ENCODE data around the gene PIM3.
"Not testable (repeated sequence)": the region's sequence is repeated elsewhere in the genome, so short reads cannot be mapped to it uniquely, and the experiment has no call there.

The PIM3 gene

DNA sequence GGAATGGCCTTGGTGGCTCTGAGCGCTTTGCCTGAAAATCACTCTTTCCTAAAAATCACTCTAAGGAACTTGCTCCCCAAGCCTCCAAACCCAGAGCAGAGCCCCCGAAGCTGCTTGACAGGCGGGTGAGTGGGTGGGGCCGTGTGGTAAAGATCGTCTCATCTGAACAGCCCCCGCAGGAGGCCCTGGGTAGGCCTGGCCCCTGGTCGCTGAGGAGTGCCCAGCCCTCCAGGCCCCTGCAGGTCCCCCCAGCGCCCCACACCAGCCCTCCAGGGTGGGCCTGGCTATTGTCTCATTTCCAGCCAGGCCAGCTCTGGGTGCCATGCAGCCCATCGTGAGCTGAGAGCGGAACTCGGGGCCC is 17.2 kb upstream of the PIM3 start:
- Histone ChIP-seq H3K27ac (ENCODE audit: insufficient read depth, low read depth, low read length, poor library complexity, severe bottlenecking) (no peak overlapping the region), H3K9me3 (ENCODE audit: control insufficient read depth, low read length) (no peaks in the 10 kb centered on the region), H3K27me3 (ENCODE audit: control insufficient read depth, insufficient read depth, low read length, poor library complexity, severe bottlenecking) (no peaks in the 10 kb centered on the region), H3K4me1 (ENCODE audit: control insufficient read depth, insufficient read depth, low read length) (peaks cover 7% of the 10 kb centered on the region), H3K36me3 (ENCODE audit: control insufficient read depth, insufficient read depth, low read length) (no peaks in the 10 kb centered on the region), H3K4me3 (ENCODE audit: insufficient read depth, low read depth, low read length) (no peak overlapping the region)
- 79 to 81% methylated on average over 11 of the region's 11 CpGs for WGBS, 2 experiments

DNA sequence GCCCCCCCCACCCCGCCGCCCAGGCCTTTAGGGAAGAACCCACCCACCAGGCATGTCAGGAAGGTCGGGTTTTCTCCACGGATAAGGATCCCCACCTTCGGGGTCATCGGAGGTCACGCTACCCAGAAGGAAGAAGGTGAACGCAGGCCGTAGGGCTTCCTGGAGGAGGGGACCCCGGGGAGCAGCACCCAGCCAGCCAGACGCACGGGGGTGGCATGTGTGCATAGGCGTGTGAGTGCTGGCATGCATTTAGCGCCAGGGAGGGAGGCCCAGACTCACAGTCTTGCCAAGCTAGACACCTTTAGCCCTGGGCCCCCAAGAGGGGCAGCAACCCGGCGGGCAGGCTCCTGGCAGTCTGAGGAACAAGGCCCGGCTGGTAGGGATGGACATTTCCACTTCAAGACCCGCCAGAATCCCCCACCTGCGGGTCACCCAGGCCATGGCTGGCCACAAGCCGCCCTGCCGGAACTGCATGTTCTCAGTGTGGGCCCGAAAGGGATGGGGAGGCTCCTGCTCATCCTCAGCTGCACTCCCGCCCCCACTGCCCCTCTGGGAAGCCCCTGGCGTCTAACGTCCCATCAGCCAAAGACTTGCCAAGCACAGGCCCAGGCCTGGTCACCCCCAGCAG is 16.7 kb upstream of the PIM3 start:
- no peaks in the 10 kb centered on the region for H3K36me3 ChIP-seq (ENCODE audit: control insufficient read depth, insufficient read depth, low read length)
- H3K27me3 ChIP-seq (ENCODE audit: control insufficient read depth, insufficient read depth, low read length, poor library complexity, severe bottlenecking): no peaks in the 10 kb centered on the region
- H3K4me1 ChIP-seq (ENCODE audit: control insufficient read depth, insufficient read depth, low read length): peaks cover 8% of the 10 kb centered on the region
- 92 to 93% methylated on average over 25 of the region's 25 CpGs for WGBS, 2 experiments
- no peak overlapping the region for H3K27ac ChIP-seq (ENCODE audit: insufficient read depth, low read depth, low read length, poor library complexity, severe bottlenecking)
- no peak overlapping the region for H3K4me3 ChIP-seq (ENCODE audit: insufficient read depth, low read depth, low read length)
- no peaks in the 10 kb centered on the region for H3K9me3 ChIP-seq (ENCODE audit: control insufficient read depth, low read length)

DNA sequence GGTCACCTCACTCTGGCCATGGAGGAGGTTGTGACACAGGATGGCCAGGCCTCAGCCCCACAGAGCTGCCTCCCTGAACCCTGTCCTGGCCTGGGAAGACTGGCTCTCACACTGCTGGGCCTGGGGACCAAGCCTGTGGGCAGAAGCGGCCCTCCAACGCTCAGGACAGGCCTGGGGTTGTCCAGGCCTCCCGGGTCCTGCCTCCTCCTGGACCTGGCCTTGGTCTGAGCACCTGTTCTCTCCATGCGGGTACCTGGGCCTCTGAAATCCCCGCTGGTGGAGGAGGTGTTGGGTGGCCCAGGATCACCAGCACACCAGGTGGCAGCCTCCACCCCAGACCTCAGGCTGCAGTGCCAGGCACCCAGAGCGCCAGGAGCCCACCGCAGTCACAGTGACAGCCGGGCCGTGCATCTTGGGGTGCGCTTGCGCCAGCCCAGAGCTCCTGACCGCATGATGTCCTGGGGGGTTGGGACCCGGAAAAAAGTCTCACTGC is 16.1 kb upstream of the PIM3 start:
- Histone ChIP-seq H3K9me3 (ENCODE audit: control insufficient read depth, low read length) (no peaks in the 10 kb centered on the region), H3K4me1 (ENCODE audit: control insufficient read depth, insufficient read depth, low read length) (peaks cover 10% of the 10 kb centered on the region), H3K27ac (ENCODE audit: insufficient read depth, low read depth, low read length, poor library complexity, severe bottlenecking) (no peak overlapping the region), H3K27me3 (ENCODE audit: control insufficient read depth, insufficient read depth, low read length, poor library complexity, severe bottlenecking) (no peaks in the 10 kb centered on the region), H3K36me3 (ENCODE audit: control insufficient read depth, insufficient read depth, low read length) (no peaks in the 10 kb centered on the region), H3K4me3 (ENCODE audit: insufficient read depth, low read depth, low read length) (no peak overlapping the region)
- WGBS, 2 experiments: 95 to 96% methylated on average over 13 of the region's 13 CpGs

DNA sequence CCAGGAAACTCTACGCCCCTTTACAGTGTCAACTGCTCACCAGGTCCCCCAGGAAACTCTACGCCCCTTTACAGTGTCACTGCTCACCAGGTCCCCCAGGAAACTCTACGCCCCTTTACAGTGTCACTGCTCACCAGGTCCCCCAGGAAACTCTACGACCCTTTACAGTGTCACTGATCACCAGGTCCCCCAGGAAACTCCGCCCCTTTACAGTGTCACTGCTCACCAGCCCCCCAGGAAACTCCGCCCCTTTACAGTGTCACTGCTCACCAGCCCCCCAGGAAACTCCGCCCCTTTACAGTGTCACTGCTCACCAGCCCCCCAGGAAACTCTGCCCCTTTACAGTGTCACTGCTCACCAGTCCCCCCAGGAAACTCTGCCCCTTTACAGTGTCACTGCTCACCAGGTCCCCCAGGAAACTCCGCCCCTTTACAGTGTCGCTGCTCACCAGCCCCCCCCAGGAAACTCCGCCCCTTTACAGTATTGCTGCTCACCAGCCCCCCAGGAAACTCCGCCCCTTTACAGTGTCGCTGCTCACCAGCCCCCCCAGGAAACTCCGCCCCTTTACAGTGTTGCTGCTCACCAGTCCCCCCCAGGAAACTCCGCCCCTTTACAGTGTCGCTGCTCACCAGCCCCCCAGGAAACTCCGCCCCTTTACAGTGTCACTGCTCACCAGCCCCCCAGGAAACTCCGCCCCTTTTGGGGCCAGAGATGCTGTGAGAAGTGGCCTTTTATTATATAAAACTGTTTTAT is 15.4 kb upstream of the PIM3 start:
- 85 to 87% methylated on average over 10 to 17 of the region's 17 CpGs for WGBS, 2 experiments
- not testable (repeated sequence) for H3K36me3 ChIP-seq (ENCODE audit: control insufficient read depth, insufficient read depth, low read length); H3K27me3 ChIP-seq (ENCODE audit: control insufficient read depth, insufficient read depth, low read length, poor library complexity, severe bottlenecking); H3K9me3 ChIP-seq (ENCODE audit: control insufficient read depth, low read length); H3K27ac ChIP-seq (ENCODE audit: insufficient read depth, low read depth, low read length, poor library complexity, severe bottlenecking); H3K4me3 ChIP-seq (ENCODE audit: insufficient read depth, low read depth, low read length)
- peaks cover 16% of the 10 kb centered on the region for H3K4me1 ChIP-seq (ENCODE audit: control insufficient read depth, insufficient read depth, low read length)

DNA sequence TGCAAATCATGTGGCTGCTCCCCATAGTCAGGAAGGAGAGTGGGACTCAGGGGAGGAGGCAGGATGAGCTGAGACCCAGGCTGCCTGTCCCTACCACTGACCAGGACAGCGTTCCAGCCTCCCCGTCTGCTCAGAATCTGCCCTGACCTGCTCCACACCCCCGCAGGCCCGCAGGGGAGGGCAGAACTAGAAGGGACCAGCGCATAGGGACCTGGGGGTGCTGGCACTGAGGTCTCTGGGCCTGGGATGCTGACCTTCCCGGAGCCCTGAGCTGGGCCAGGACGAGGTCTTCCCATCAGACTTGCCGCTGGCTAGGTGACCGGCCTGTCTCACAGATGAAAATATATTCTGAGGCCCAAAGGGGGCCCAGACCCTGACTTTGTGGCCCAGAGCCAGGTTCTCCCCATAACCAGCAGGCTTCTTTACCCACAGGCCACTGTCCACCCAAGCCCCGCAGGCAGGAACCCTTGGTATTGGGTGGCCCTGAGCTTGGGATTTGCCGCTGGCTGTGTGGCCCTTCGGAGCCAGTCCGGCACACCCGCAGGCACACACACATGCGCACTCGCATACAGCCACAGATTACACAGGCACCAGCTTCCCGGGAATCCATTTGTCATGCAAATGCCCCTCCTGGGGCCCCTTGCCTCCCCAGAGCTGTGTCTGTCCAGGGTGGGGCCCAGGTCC is 13.8 kb upstream of the PIM3 start:
- Histone ChIP-seq H3K27me3 (ENCODE audit: control insufficient read depth, insufficient read depth, low read length, poor library complexity, severe bottlenecking) (no peaks in the 10 kb centered on the region), H3K27ac (ENCODE audit: insufficient read depth, low read depth, low read length, poor library complexity, severe bottlenecking) (no peak overlapping the region), H3K4me1 (ENCODE audit: control insufficient read depth, insufficient read depth, low read length) (peaks cover 25% of the 10 kb centered on the region), H3K36me3 (ENCODE audit: control insufficient read depth, insufficient read depth, low read length) (no peaks in the 10 kb centered on the region), H3K9me3 (ENCODE audit: control insufficient read depth, low read length) (no peaks in the 10 kb centered on the region), H3K4me3 (ENCODE audit: insufficient read depth, low read depth, low read length) (no peak overlapping the region)
- 73 to 75% methylated on average over 17 of the region's 17 CpGs for whole genome bisulfite sequencing, 2 experiments

DNA sequence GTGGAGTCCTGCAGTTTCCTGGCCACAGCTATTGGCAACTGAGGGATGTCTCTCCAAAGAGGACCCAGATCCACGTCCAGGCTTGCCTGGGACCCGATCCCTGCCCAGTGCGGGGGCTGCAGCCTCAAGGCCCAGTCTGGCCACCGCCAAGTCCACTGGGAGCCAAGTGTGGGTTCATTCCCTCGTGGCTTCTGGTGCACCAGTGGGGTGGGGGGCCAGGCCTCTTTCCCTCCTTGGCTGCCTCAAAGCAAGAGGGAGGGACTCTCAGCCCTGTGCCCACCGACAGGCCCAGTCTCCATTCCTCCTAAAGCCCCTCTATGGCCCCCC is 13.3 kb upstream of the PIM3 start:
- H3K27me3 ChIP-seq (ENCODE audit: control insufficient read depth, insufficient read depth, low read length, poor library complexity, severe bottlenecking): no peaks in the 10 kb centered on the region
- H3K4me1 ChIP-seq (ENCODE audit: control insufficient read depth, insufficient read depth, low read length): peaks cover 27% of the 10 kb centered on the region
- no peak overlapping the region for H3K27ac ChIP-seq (ENCODE audit: insufficient read depth, low read depth, low read length, poor library complexity, severe bottlenecking)
- H3K36me3 ChIP-seq (ENCODE audit: control insufficient read depth, insufficient read depth, low read length): no peaks in the 10 kb centered on the region
- H3K4me3 ChIP-seq (ENCODE audit: insufficient read depth, low read depth, low read length): no peak overlapping the region
- H3K9me3 ChIP-seq (ENCODE audit: control insufficient read depth, low read length): no peaks in the 10 kb centered on the region
- WGBS, 2 experiments: 74 to 81% methylated on average over 6 of the region's 6 CpGs

DNA sequence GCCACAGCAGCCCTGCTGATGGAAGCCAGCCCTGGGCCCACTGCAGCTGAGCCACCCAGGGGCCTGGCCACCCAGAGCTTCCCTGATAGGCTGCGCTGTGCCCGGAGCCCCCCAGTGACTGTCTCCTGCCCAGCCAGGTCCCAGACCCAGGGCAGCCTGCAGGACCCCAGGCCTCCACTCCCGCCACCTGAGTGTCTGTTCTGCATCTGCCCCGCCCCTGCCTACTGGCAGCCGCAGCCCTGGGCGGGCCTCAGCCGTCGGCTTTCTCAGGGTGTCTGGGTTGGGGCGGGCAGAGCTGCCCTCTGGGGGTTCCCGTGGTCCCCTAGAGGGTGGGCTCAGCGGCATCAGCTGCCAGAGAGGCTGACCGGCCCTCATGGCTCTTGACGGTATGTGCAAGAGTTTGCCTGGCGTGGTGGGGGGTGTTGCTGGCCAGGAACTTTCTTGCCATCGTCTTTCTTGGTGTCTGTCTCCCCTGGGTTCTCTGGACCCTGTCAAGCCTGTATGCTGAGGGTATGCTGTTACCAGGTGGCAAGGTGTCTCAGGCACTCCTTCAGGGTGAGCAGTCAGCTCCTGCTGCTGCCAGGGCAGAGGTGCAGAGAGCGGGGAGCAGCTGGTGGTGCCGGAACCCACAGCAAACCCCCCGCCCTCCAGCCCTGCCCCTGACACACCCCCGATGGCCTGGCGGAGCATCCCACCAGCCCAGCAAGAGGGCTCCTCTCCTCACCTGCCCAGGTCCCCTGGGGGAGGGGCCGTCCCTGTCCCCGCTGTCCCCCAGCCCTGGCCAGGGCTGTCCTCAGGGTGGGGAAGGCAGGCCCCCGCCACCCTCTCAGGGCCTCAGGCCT is 12.2 kb upstream of the PIM3 start:
- Histone ChIP-seq H3K4me3 (ENCODE audit: insufficient read depth, low read depth, low read length) (no peak overlapping the region), H3K27me3 (ENCODE audit: control insufficient read depth, insufficient read depth, low read length, poor library complexity, severe bottlenecking) (no peaks in the 10 kb centered on the region), H3K27ac (ENCODE audit: insufficient read depth, low read depth, low read length, poor library complexity, severe bottlenecking) (no peak overlapping the region), H3K4me1 (ENCODE audit: control insufficient read depth, insufficient read depth, low read length) (peaks cover 35% of the 10 kb centered on the region), H3K9me3 (ENCODE audit: control insufficient read depth, low read length) (no peaks in the 10 kb centered on the region), H3K36me3 (ENCODE audit: control insufficient read depth, insufficient read depth, low read length) (no peaks in the 10 kb centered on the region)
- 83 to 85% methylated on average over 23 of the region's 23 CpGs for WGBS, 2 experiments

DNA sequence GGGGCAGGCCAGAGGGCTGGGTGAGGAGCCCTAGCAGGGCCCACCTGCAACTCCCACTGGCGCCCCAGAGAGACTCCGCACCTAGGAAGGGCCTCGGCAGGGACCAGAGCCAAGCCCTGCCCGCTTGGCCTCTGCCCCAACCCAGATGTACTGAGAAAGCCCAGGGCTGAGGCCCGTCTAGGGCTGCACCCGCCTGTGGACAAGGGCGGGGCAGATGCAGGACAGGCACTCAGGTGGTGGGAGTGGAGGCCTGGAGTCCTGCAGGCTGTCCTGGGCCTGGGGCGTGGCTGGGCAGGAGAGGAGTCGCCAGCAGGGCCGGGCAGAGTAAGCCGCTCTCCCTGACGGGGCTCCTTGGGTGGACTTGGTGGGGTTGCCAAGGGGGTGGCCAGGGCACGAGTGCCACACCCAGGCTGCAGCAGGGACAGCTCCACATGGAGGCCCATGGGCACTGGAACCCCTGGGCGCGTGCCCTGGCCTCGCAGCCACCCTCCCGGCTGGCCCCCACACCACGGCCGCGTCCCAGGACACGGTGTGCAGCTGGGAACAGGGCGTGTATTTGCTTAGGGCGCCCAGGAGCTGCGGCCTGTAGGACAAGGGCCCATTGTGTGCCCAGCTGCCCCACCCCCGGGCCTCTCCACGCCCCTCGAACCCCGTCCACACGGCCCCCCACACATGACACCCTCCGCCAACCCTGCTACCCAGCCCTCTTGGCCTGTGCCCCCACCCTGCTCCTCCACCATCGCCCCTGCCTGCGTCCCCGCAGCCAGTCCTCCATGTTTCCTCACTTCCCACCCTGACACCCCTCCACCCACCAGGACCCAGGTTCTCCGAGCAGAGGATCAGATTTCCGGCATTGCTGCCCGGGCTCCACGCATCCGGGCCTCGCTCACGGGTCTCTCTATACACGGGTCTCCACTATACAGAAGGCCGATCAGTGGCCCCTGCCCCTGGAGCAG is 11.3 kb upstream of the PIM3 start:
- H3K36me3 ChIP-seq (ENCODE audit: control insufficient read depth, insufficient read depth, low read length): no peaks in the 10 kb centered on the region
- no peaks in the 10 kb centered on the region for H3K9me3 ChIP-seq (ENCODE audit: control insufficient read depth, low read length)
- H3K4me1 ChIP-seq (ENCODE audit: control insufficient read depth, insufficient read depth, low read length): peaks cover 35% of the 10 kb centered on the region
- 89 to 91% methylated on average over 42 of the region's 42 CpGs for WGBS, 2 experiments
- H3K27me3 ChIP-seq (ENCODE audit: control insufficient read depth, insufficient read depth, low read length, poor library complexity, severe bottlenecking): no peaks in the 10 kb centered on the region
- no peak overlapping the region for H3K4me3 ChIP-seq (ENCODE audit: insufficient read depth, low read depth, low read length)
- no peak overlapping the region for H3K27ac ChIP-seq (ENCODE audit: insufficient read depth, low read depth, low read length, poor library complexity, severe bottlenecking)

DNA sequence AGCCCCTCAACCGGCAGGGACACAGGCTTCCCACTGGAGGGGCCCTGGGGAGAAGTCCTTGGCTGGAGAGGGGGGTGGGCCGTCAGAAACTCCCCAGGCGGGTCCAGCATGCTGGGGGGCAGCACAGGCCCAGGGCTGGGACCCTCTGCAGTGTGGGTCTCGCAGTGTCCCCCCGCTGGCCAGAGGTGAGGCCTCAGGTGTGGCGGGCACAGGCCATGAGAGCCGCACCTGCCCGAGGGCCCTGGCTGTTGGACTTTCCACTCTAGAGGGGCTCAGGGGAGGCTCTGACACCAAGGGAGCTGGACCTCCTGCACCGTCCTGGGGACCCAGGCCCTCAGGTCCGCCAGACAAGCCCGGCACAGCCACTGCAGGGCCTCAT is 10.7 kb upstream of the PIM3 start:
- Histone ChIP-seq H3K27ac (ENCODE audit: insufficient read depth, low read depth, low read length, poor library complexity, severe bottlenecking) (no peak overlapping the region), H3K36me3 (ENCODE audit: control insufficient read depth, insufficient read depth, low read length) (no peaks in the 10 kb centered on the region), H3K4me3 (ENCODE audit: insufficient read depth, low read depth, low read length) (no peak overlapping the region), H3K4me1 (ENCODE audit: control insufficient read depth, insufficient read depth, low read length) (peaks cover 35% of the 10 kb centered on the region), H3K27me3 (ENCODE audit: control insufficient read depth, insufficient read depth, low read length, poor library complexity, severe bottlenecking) (no peaks in the 10 kb centered on the region), H3K9me3 (ENCODE audit: control insufficient read depth, low read length) (no peaks in the 10 kb centered on the region)
- 90 to 91% methylated on average over 11 of the region's 11 CpGs for WGBS, 2 experiments

All from ectodermal cell (in vitro differentiated cells).